Fibroblast of gingiva (primary cell): ENCODE data around the gene AGPAT2.

Experiments used
- DNase-seq: peaks from one replicate; pipeline ENCODE4 v3.0.0-alpha.2; 2011; ENCODE audit warnings: low read depth

Gene AGPAT2

GRCh38 chr9:136673088-136673974 is 13.9 kb downstream of the AGPAT2 start:
- no peak for DNase-seq

GRCh38 chr9:136672431-136673087 is 14.7 kb downstream of the AGPAT2 start:
- DNase-seq = no peak

GRCh38 chr9:136671646-136672430 is 15.4 kb downstream of the AGPAT2 start:
- no peak for DNase-seq

GRCh38 chr9:136671254-136671614 is 16.0 kb downstream of the AGPAT2 start:
- no peak for DNase-seq

GRCh38 chr9:136670576-136671253 is 16.5 kb downstream of the AGPAT2 start:
- no peak for DNase-seq

GRCh38 chr9:136669791-136670464 is 17.3 kb downstream of the AGPAT2 start:
- DNase-seq = no peak

- DNase-seq = no peak
Observed at GRCh38 chr9:136668983-136669790, 18.1 kb downstream of the AGPAT2 start.

GRCh38 chr9:136667940-136668760 is 19.1 kb downstream of the AGPAT2 start:
- no peak for DNase-seq

- no peak for DNase-seq
Observed at GRCh38 chr9:136667214-136667939, 19.9 kb downstream of the AGPAT2 start.

- no peak for DNase-seq
Observed at GRCh38 chr9:136666372-136667213, 20.7 kb downstream of the AGPAT2 start.

- DNase-seq = no peak
Observed at GRCh38 chr9:136665704-136666371, 21.4 kb downstream of the AGPAT2 start.

GRCh38 chr9:136665111-136665703 is 22.1 kb downstream of the AGPAT2 start:
- DNase-seq = no peak

- DNase-seq = no peak
Observed at GRCh38 chr9:136664000-136664915, 23.0 kb downstream of the AGPAT2 start.

- DNase-seq = no peak
Observed at GRCh38 chr9:136662656-136663581, 24.3 kb downstream of the AGPAT2 start, which contains the start of gene EGFL7. Gene EGFL7 (plus strand): TSS chr9:136662916. CDS start chr9:136668283, 5,367 bp downstream.

GRCh38 chr9:136662326-136662655 is 25.0 kb downstream of the AGPAT2 start:
- DNase-seq = no peak
